ENCODE measurements around the gene STK39.

The STK39 gene

DNA sequence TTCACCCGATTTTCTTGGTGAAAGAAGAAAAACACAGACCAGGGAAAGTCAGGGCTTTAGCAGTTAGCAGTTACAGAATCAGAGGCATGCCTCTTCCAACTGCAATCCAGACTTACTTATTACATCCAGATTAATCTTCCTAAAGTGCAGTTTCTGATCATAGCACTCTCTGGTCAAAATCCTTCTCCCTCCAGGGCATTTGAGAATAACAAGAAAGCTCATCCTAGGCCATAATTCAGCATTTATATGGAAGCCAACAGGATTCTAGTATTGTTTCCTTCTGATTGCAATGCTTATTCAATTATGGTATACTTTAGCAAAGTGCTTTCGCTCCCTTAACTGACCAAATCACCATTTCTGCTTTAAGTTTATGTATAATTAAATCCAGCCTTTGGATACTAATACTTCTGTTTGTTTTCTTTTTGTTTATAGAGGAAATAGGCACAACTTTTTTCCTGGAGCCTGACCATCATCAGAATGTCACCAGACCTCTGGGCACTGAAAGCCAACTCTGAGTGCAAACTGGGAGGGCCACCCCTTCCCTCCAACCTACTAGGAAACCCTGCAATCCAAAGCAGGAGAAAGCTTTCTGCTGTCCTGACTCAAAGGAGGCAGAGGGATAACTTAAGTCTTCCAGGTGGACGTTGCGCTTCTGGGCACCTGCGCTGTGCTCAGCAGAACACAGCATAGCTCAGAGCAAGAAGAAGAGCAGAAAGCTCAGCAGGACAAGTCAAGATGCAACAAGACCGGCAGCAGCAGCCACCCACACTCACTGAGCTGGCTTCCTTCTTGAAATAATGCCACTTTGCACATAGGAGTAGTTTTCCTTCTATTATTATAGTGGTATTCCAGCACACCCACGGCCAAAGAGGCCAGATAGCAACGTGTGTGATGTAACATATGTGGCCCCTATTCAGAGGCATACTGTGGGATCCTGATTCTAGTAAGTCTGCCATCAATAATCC lies 99.3 kb downstream of the STK39 start:
- H3K9ac ChIP-seq (ENCODE audit: low read length), result no peak overlapping the region
- no peak overlapping the region for H3K27ac ChIP-seq (ENCODE audit: low read length, poor library complexity, severe bottlenecking)
- H2BK12ac ChIP-seq (ENCODE audit: low read length in 2 of 2), result peak overlapping the region in 1 of 2 experiments; percentile 23
- H3K4ac ChIP-seq (ENCODE audit: low read depth in 1 of 2, low read length in 2 of 2), result no peak overlapping the region
- no peak overlapping the region for H2BK15ac ChIP-seq (ENCODE audit: low read depth, poor library complexity, severe bottlenecking)
- H3K18ac ChIP-seq (ENCODE audit: low read depth in 1 of 2, low read length in 2 of 2), result no peak overlapping the region
- H3K23ac ChIP-seq (ENCODE audit: low read length in 2 of 2), result no peak overlapping the region
- peaks cover 7 to 12% of the 10 kb centered on the region in 2 experiments for H3K36me3 ChIP-seq (ENCODE audit: control insufficient read depth in 1 of 2, insufficient read depth in 2 of 2, low read depth in 1 of 2, low read length in 2 of 2)
- H3K14ac ChIP-seq (ENCODE audit: low read length in 2 of 2), result peak overlapping the region in 1 of 2 experiments; percentile 26
- H2AFZ ChIP-seq (ENCODE audit: low read depth, low read length), result no peak overlapping the region
- DNase-seq, result no peak
- H3K4me1 ChIP-seq (ENCODE audit: control insufficient read depth, insufficient read depth, low read depth, low read length), result peaks cover 4% of the 10 kb centered on the region
- no peak overlapping the region for H3K4me3 ChIP-seq (ENCODE audit: insufficient read depth in 1 of 2, low read depth in 1 of 2, low read length in 2 of 2)
- H4K91ac ChIP-seq (ENCODE audit: low read length), result no peak overlapping the region
- no peak overlapping the region for H2BK5ac ChIP-seq (ENCODE audit: low read depth, low read length, poor library complexity, severe bottlenecking)
- no peak overlapping the region for H2BK120ac ChIP-seq (ENCODE audit: low read depth, low read length)
- no peak overlapping the region for H3K4me2 ChIP-seq (ENCODE audit: low read length, poor library complexity, severe bottlenecking)
- H4K8ac ChIP-seq (ENCODE audit: low read length), result no peak overlapping the region
- H3K27me3 ChIP-seq (ENCODE audit: control insufficient read depth in 1 of 2, insufficient read depth in 1 of 2, low read length in 2 of 2), result no peaks in the 10 kb centered on the region
- H2AK5ac ChIP-seq (ENCODE audit: low read length, severe bottlenecking), result no peak overlapping the region
- H3K9me3 ChIP-seq (ENCODE audit: control insufficient read depth, low read length), result no peaks in the 10 kb centered on the region
- WGBS, result 89% methylated on average over 6 of the region's 8 CpGs
- peaks cover 26% of the 10 kb centered on the region for H3K79me1 ChIP-seq (replicated peaks; ENCODE audit: low read length, poor library complexity, severe bottlenecking)

DNA sequence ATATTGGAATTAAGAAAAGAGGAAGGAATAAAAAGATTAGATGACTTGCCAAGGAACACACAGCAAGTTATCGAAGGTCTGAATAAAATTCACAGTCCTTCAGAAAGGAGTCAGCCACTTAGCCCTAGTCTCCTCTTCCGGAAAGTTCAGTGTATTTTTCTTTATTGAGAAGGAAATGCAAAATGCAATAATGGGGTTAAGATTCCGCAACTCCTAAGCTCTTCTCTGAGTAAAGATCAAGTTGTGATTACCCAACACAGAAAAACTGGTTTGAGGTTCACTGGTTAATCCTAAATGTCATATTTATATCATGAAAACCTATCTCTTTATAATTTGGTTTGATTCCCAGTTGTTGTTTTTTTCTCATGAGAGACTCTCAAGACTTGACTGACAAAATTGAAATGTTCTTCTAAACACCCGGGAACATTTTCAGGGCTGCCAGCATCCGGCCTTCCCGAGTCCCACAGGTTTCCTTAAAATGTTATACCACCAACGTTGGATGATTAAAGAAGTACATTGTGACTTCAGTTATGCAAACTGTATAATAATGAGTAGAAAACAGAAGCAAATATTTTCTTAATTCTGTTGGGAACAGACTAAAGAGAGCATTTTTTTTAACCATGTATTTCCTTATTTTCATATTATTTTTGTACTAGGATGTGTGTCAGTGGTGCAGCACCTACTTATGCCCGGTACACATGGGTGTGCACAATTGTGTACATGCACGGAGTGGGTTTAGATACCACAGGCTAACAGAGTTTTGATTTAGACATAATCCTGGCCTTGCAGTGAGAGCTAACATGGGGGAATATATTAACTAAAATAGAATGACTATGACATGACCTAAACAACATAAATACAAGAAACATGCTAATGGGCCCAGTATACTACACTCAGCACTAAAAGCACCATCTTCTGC lies 100.2 kb downstream of the STK39 start:
- WGBS, result 94% methylated on average over 5 of the region's 9 CpGs
- Histone ChIP-seq H3K4me3 (ENCODE audit: insufficient read depth in 1 of 2, low read depth in 1 of 2, low read length in 2 of 2) (no peak overlapping the region), H2BK12ac (ENCODE audit: low read length in 2 of 2) (no peak overlapping the region), H3K4me2 (ENCODE audit: low read length, poor library complexity, severe bottlenecking) (no peak overlapping the region), H3K14ac (ENCODE audit: low read length in 2 of 2) (no peak overlapping the region), H4K91ac (ENCODE audit: low read length) (no peak overlapping the region), H2BK15ac (ENCODE audit: low read depth, poor library complexity, severe bottlenecking) (no peak overlapping the region), H4K8ac (ENCODE audit: low read length) (no peak overlapping the region), H3K9me3 (ENCODE audit: control insufficient read depth, low read length) (no peaks in the 10 kb centered on the region), H3K4me1 (ENCODE audit: control insufficient read depth, insufficient read depth, low read depth, low read length) (peaks cover 4% of the 10 kb centered on the region), H3K27me3 (ENCODE audit: control insufficient read depth in 1 of 2, insufficient read depth in 1 of 2, low read length in 2 of 2) (no peaks in the 10 kb centered on the region), H3K23ac (ENCODE audit: low read length in 2 of 2) (no peak overlapping the region), H2BK5ac (ENCODE audit: low read depth, low read length, poor library complexity, severe bottlenecking) (no peak overlapping the region), H2AK5ac (ENCODE audit: low read length, severe bottlenecking) (no peak overlapping the region), H2BK120ac (ENCODE audit: low read depth, low read length) (no peak overlapping the region), H3K79me1 (replicated peaks; ENCODE audit: low read length, poor library complexity, severe bottlenecking) (peaks cover 26% of the 10 kb centered on the region), H3K4ac (ENCODE audit: low read depth in 1 of 2, low read length in 2 of 2) (no peak overlapping the region), H3K27ac (ENCODE audit: low read length, poor library complexity, severe bottlenecking) (no peak overlapping the region), H3K36me3 (ENCODE audit: control insufficient read depth in 1 of 2, insufficient read depth in 2 of 2, low read depth in 1 of 2, low read length in 2 of 2) (peaks cover 7 to 8% of the 10 kb centered on the region in 2 experiments), H2AFZ (ENCODE audit: low read depth, low read length) (no peak overlapping the region), H3K9ac (ENCODE audit: low read length) (no peak overlapping the region), H3K18ac (ENCODE audit: low read depth in 1 of 2, low read length in 2 of 2) (no peak overlapping the region)
- no peak for DNase-seq

- 86% methylated on average over 1 of the region's 3 CpGs for WGBS
- peaks cover 19% of the 10 kb centered on the region for H3K79me1 ChIP-seq (replicated peaks; ENCODE audit: low read length, poor library complexity, severe bottlenecking)
Observed at GRCh38 chr2:168145426-168146310, 101.7 kb downstream of the STK39 start.

More at GRCh38 chr2:168145426-168146310, 101.7 kb downstream of the STK39 start:
- Histone ChIP-seq H3K4me3 (ENCODE audit: insufficient read depth in 1 of 2, low read depth in 1 of 2, low read length in 2 of 2) (no peak overlapping the region), H2BK15ac (ENCODE audit: low read depth, poor library complexity, severe bottlenecking) (no peak overlapping the region), H3K14ac (ENCODE audit: low read length in 2 of 2) (no peak overlapping the region), H3K4me2 (ENCODE audit: low read length, poor library complexity, severe bottlenecking) (no peak overlapping the region), H2AK5ac (ENCODE audit: low read length, severe bottlenecking) (no peak overlapping the region), H3K18ac (ENCODE audit: low read depth in 1 of 2, low read length in 2 of 2) (no peak overlapping the region), H3K36me3 (ENCODE audit: control insufficient read depth in 1 of 2, insufficient read depth in 2 of 2, low read depth in 1 of 2, low read length in 2 of 2) (peaks cover 5 to 7% of the 10 kb centered on the region in 2 experiments), H4K91ac (ENCODE audit: low read length) (no peak overlapping the region), H3K23ac (ENCODE audit: low read length in 2 of 2) (no peak overlapping the region), H2AFZ (ENCODE audit: low read depth, low read length) (no peak overlapping the region), H3K4ac (ENCODE audit: low read depth in 1 of 2, low read length in 2 of 2) (no peak overlapping the region), H3K9me3 (ENCODE audit: control insufficient read depth, low read length) (no peaks in the 10 kb centered on the region), H2BK120ac (ENCODE audit: low read depth, low read length) (no peak overlapping the region), H4K8ac (ENCODE audit: low read length) (no peak overlapping the region), H3K27me3 (ENCODE audit: control insufficient read depth in 1 of 2, insufficient read depth in 1 of 2, low read length in 2 of 2) (no peaks in the 10 kb centered on the region), H3K4me1 (ENCODE audit: control insufficient read depth, insufficient read depth, low read depth, low read length) (peaks cover 4% of the 10 kb centered on the region), H2BK12ac (ENCODE audit: low read length in 2 of 2) (no peak overlapping the region), H3K9ac (ENCODE audit: low read length) (no peak overlapping the region), H2BK5ac (ENCODE audit: low read depth, low read length, poor library complexity, severe bottlenecking) (no peak overlapping the region), H3K27ac (ENCODE audit: low read length, poor library complexity, severe bottlenecking) (no peak overlapping the region)
- DNase-seq, result no peak

Measured in mesenchymal stem cell (in vitro differentiated cells and primary cell).